AG09309 (cell line): Measurements from ENCODE around the gene RIN1.
A peak's percentile ranks its signal among the peaks of the same experiment; 100 is the strongest.

Source experiments
- DNase-seq: peaks from one replicate; pipeline ENCODE4 v3.0.0-alpha.2; 2010; ENCODE audit warnings: low read depth
- H3K4me3 ChIP-seq: 2 replicates; pipeline ENCODE4 v1.5.1; 2011; ENCODE audit warnings: mild to moderate bottlenecking, low read depth, low read length, moderate library complexity; ENCODE audit not compliant: control insufficient read depth
- CTCF ChIP-seq: IDR thresholded peaks from 2 replicates; pipeline ENCODE4 v1.5.1; 2011; ENCODE audit warnings: mild to moderate bottlenecking, low read depth, low read length, inconsistent platforms; ENCODE audit not compliant: insufficient read depth, control insufficient read depth; ENCODE audit errors: missing control alignments

RIN1 gene

GRCh38 chr11:66282468-66283455, 53.5 kb downstream of the RIN1 start:
- peak; percentile 98 for TF ChIP-seq CTCF
- DNase-seq = peak; percentile 53
- no peak overlapping the region for H3K4me3 ChIP-seq
